Endodermal cell (in vitro differentiated cells): ENCODE measurements around the gene SLC6A13. TPM values are rescaled to one million over a fixed set of nuclear protein-coding genes. Genes with fewer than 3 reads are reported as not detected.
A peak's percentile ranks its signal among the peaks of the same experiment; 100 is the strongest.

Experiments
- DNase-seq: peaks from one replicate; pipeline ENCODE4 v3.0.0-alpha.2; 2017
- H3K27ac ChIP-seq: 2 replicates; pipeline ENCODE4 v1.5.1; 2013; ENCODE audit warnings: mild to moderate bottlenecking, low read depth, low read length, moderate library complexity
- H3K27me3 ChIP-seq: 2 replicates; pipeline ENCODE4 v1.6.1; 2013; ENCODE audit warnings: mild to moderate bottlenecking, low read length, moderate library complexity; ENCODE audit not compliant: insufficient read depth, control insufficient read depth, poor library complexity, severe bottlenecking
- H3K36me3 ChIP-seq: 2 replicates; pipeline ENCODE4 v1.7.0; 2013; ENCODE audit warnings: mild to moderate bottlenecking, low read length, moderate library complexity; ENCODE audit not compliant: control insufficient read depth, insufficient read depth
- H3K4me1 ChIP-seq: one replicate; pipeline ENCODE4 v1.7.0; 2013; ENCODE audit warnings: low read length; ENCODE audit not compliant: control insufficient read depth, insufficient read depth
- H3K4me3 ChIP-seq: 2 replicates; pipeline ENCODE4 v1.5.1; 2013; ENCODE audit warnings: mild to moderate bottlenecking, low read length, moderate library complexity
- H3K9ac ChIP-seq: 2 replicates; pipeline ENCODE4 v1.6.1; 2013; ENCODE audit warnings: mild to moderate bottlenecking, low read length, moderate library complexity; ENCODE audit not compliant: poor library complexity, severe bottlenecking; ENCODE audit errors: extremely low read depth
- H3K9me3 ChIP-seq: 2 replicates; pipeline ENCODE4 v1.6.1; 2013; ENCODE audit warnings: mild to moderate bottlenecking, low read length, moderate library complexity; ENCODE audit not compliant: control insufficient read depth
- H3K27ac Mint-ChIP-seq: 2 replicates; pipeline ENCODE4 v1.8.0; 2020; ENCODE audit warnings: mixed read lengths
- H3K27me3 Mint-ChIP-seq: 2 replicates; pipeline ENCODE4 v1.8.0; 2021; ENCODE audit warnings: mild to moderate bottlenecking, mixed read lengths; ENCODE audit not compliant: insufficient read depth
- H3K36me3 Mint-ChIP-seq: 2 replicates; pipeline ENCODE4 v1.8.0; 2020; ENCODE audit warnings: low read depth, mixed read lengths
- H3K4me1 Mint-ChIP-seq: 2 replicates; pipeline ENCODE4 v1.8.0; 2020; ENCODE audit warnings: mixed read lengths
- H3K4me3 Mint-ChIP-seq: 2 replicates; pipeline ENCODE4 v1.8.0; 2020; ENCODE audit warnings: mild to moderate bottlenecking, moderate library complexity, mixed read lengths
- H3K9me3 Mint-ChIP-seq: 2 replicates; pipeline ENCODE4 v1.8.0; 2020; ENCODE audit warnings: mild to moderate bottlenecking, mixed read lengths
- CTCF ChIP-seq: fragments of 200-600 bp; sonication (generic); conservative IDR thresholded peaks from 2 replicates; pipeline ENCODE4 v1.5.0; 2021; ENCODE audit warnings: antibody characterized with exemption, mild to moderate bottlenecking
- WGBS, 2 experiments: methylation state at CpG; one replicate each; pipeline versions ENCODE4 v1.1.5 to v1.1.7; 2013; ENCODE audit warnings: missing lambda C conversion rate in 2 of 2, mixed read lengths in 1 of 2; ENCODE audit not compliant: insufficient coverage in 1 of 2, insufficient read length in 1 of 2; 5-methylcytosine and 5-hydroxymethylcytosine counted together
- total RNA-seq, 2 donors: library from RNA; stranded (reverse); fragmentation: NEBNext Ultra II Directional in 1 of 2; extraction: Animal tissue kit (Norgen Biotek cat#: 25700) in 1 of 2; gene quantifications; 2 replicates in 1 of 2; 3 replicates in 1 of 2; pipeline ENCODE4 v1.2.1, GENCODE V29; 2021

SLC6A13 gene
- total RNA-seq, 2 donors from 2014 or later: 1.1 to 2.4 TPM

GRCh38 chr12:227923-228845 lies 34.5 kb downstream of the SLC6A13 start:
- Histone ChIP-seq H3K4me3 (no peak overlapping the region), H3K4me1 (no peaks in the 10 kb centered on the region), H3K9ac (no peak overlapping the region), H3K27ac (no peak overlapping the region), H3K36me3 (no peaks in the 10 kb centered on the region), H3K27me3 (no peaks in the 10 kb centered on the region), H3K9me3 (no peaks in the 10 kb centered on the region)
- Mint-ChIP-seq H3K27ac (no peak overlapping the region), H3K4me3 (no peak overlapping the region), H3K27me3 (peaks cover 14% of the 10 kb centered on the region), H3K4me1 (no peaks in the 10 kb centered on the region), H3K36me3 (no peaks in the 10 kb centered on the region), H3K9me3 (no peaks in the 10 kb centered on the region)
- TF ChIP-seq CTCF: no peak
- WGBS, 2 experiments: 89 to 90% methylated on average over 12 to 18 of the region's 18 CpGs
- peak; percentile 28 for DNase-seq

- Mint-ChIP-seq H3K36me3 (no peaks in the 10 kb centered on the region), H3K4me1 (no peaks in the 10 kb centered on the region)
- peak; percentile 40 for DNase-seq
These were observed 35.2 kb downstream of the SLC6A13 start for GRCh38 chr12:227286-227915.

GRCh38 chr12:226401-226800 lies 36.2 kb downstream of the SLC6A13 start:
- no peaks in the 10 kb centered on the region for H3K4me1 Mint-ChIP-seq
- no peak overlapping the region for H3K4me3 Mint-ChIP-seq
- H3K27me3 Mint-ChIP-seq: peaks cover 19% of the 10 kb centered on the region
- no peaks in the 10 kb centered on the region for H3K4me1 ChIP-seq
- no peak overlapping the region for H3K27ac Mint-ChIP-seq
- 87 to 91% methylated on average over 6 to 14 of the region's 14 CpGs for WGBS, 2 experiments
- H3K9me3 ChIP-seq: no peaks in the 10 kb centered on the region
- peak; percentile 81 for DNase-seq
- no peak overlapping the region for H3K27ac ChIP-seq
- no peaks in the 10 kb centered on the region for H3K36me3 Mint-ChIP-seq
- no peaks in the 10 kb centered on the region for H3K36me3 ChIP-seq
- peak; percentile 68 for TF ChIP-seq CTCF
- H3K27me3 ChIP-seq: no peaks in the 10 kb centered on the region
- no peak overlapping the region for H3K9ac ChIP-seq
- no peaks in the 10 kb centered on the region for H3K9me3 Mint-ChIP-seq
- H3K4me3 ChIP-seq: no peak overlapping the region

More at GRCh38 chr12:227286-227915, 35.2 kb downstream of the SLC6A13 start:
- H3K9me3 ChIP-seq: no peaks in the 10 kb centered on the region
- Mint-ChIP-seq H3K27me3 (peaks cover 14% of the 10 kb centered on the region), H3K27ac (no peak overlapping the region), H3K9me3 (no peaks in the 10 kb centered on the region), H3K4me3 (no peak overlapping the region)
- no peak overlapping the region for H3K27ac ChIP-seq
- no peak overlapping the region for H3K9ac ChIP-seq
- no peak overlapping the region for H3K4me3 ChIP-seq
- WGBS, 2 experiments: 92 to 100% methylated on average over 2 to 7 of the region's 7 CpGs
- H3K4me1 ChIP-seq: no peaks in the 10 kb centered on the region
- no peaks in the 10 kb centered on the region for H3K36me3 ChIP-seq
- H3K27me3 ChIP-seq: no peaks in the 10 kb centered on the region
- TF ChIP-seq CTCF: no peak
